Transverse colon (tissue), 4 donors: ENCODE data around the gene EYA4. TPM values are rescaled to one million over a fixed set of nuclear protein-coding genes. Genes with fewer than 3 reads are reported as not detected.

Source experiments
- DNase-seq: peaks from one replicate; pipeline ENCODE4 v3.0.0-alpha.2; 2019
- H3K27ac ChIP-seq, 4 donors: fragments of 200-600 bp; sonication (generic); 2 replicates each; pipeline ENCODE4 v1.5.1; 2016 to 2018; ENCODE audit warnings: inconsistent platforms in 4 of 4
- H3K27me3 ChIP-seq: fragments of 200-600 bp; sonication (generic); 2 replicates; pipeline ENCODE4 v1.5.1; 2017; ENCODE audit warnings: inconsistent platforms
- H3K36me3 ChIP-seq, 4 donors: fragments of 200-600 bp; sonication (generic); 2 replicates each; pipeline ENCODE4 v1.5.1; 2017 to 2019; ENCODE audit warnings: inconsistent platforms in 4 of 4
- H3K4me1 ChIP-seq, 4 donors: fragments of 200-600 bp; sonication (generic); 2 replicates each; pipeline ENCODE4 v1.5.1; 2017 to 2020; ENCODE audit warnings: inconsistent platforms in 4 of 4
- H3K4me3 ChIP-seq, 4 donors: fragments of 200-600 bp; sonication (generic); 1 replicate in 1 of 4; 2 replicates in 3 of 4; pipeline versions ENCODE4 v1.5.1 to v1.6.1; 2017 to 2019; ENCODE audit warnings: inconsistent platforms in 4 of 4
- H3K9me3 ChIP-seq, 2 donors: fragments of 200-600 bp; sonication (generic); 2 replicates each; pipeline ENCODE4 v1.5.1; 2017 to 2019; ENCODE audit warnings: inconsistent platforms in 2 of 2
- EP300 ChIP-seq: sonication (generic); formaldehyde crosslinking; IDR thresholded peaks from one replicate; pipeline ENCODE4 v1.6.1; 2017; ENCODE audit warnings: antibody characterized with exemption, low read depth
- POLR2A ChIP-seq: fragments of 450-650 bp; IDR thresholded peaks from one replicate; pipeline ENCODE4 v1.6.1; 2016; ENCODE audit warnings: antibody characterized with exemption, mild to moderate bottlenecking, moderate library complexity
- POLR2AphosphoS5 ChIP-seq, 3 donors: sonication (generic); formaldehyde crosslinking; IDR thresholded peaks; one replicate each; pipeline ENCODE4 v1.6.1; 2016; ENCODE audit warnings: antibody characterized with exemption in 3 of 3
- WGBS, 2 donors: methylation state at CpG; one replicate each; pipeline ENCODE4 v1.1.5; 2018; ENCODE audit warnings: low coverage in 1 of 2; 5-methylcytosine and 5-hydroxymethylcytosine counted together
- in situ Hi-C, 4 donors: fragments of 200-750 bp; cut with MboI; loops; one replicate each; pipeline versions ENCODE4 v1.15.0 to v1.15.1; 2017; ENCODE audit warnings: low sequenced_read_pairs in 3 of 4, low pct_ligation_motif_present in 1 of 4, low pct_unique_long_range_greater_than_20kb in 1 of 4
- intact Hi-C: fragments of 100-400 bp; cut with DNase I; formaldehyde crosslinking; loops from one replicate; pipeline ENCODE4 v1.15.1; 2023; ENCODE audit warnings: low total_unique reads
- total RNA-seq, 4 donors: library from RNA; depleted of rRNA; stranded (reverse); fragments of >200 nt; gene quantifications; one replicate each; pipeline ENCODE4 v1.1.0, GENCODE V29; 2016
- TF ChIP-seq, protein P1 (sequence below), 5 experiments: fragments of 200-600 bp in 3 of 5; fragments of 450-650 bp in 2 of 5; sonication (generic) in 3 of 5; IDR thresholded peaks; 1 replicate in 2 of 5; 2 replicates in 3 of 5; pipeline ENCODE4 v1.5.1; 2016 to 2017; ENCODE audit warnings: antibody characterized with exemption in 5 of 5, inconsistent platforms in 3 of 5, mild to moderate bottlenecking in 2 of 5, moderate library complexity in 1 of 5

EYA4 gene
- total RNA-seq, 4 donors from 2014 or later, result 0.27 to 0.64 TPM; not detected in 2

- Histone ChIP-seq H3K27me3 (no peaks in the 10 kb centered on the region), H3K9me3 (no peaks in the 10 kb centered on the region), H3K27ac (no peak overlapping the region), H3K4me3 (no peak overlapping the region), H3K36me3 (no peaks in the 10 kb centered on the region), H3K4me1 (peaks cover 0 to 13% (median 0%) of the 10 kb centered on the region in 4 donors)
- 75 to 80% methylated on average over 3 of the region's 3 CpGs for WGBS, 2 donors
- TF ChIP-seq, protein P1, sequence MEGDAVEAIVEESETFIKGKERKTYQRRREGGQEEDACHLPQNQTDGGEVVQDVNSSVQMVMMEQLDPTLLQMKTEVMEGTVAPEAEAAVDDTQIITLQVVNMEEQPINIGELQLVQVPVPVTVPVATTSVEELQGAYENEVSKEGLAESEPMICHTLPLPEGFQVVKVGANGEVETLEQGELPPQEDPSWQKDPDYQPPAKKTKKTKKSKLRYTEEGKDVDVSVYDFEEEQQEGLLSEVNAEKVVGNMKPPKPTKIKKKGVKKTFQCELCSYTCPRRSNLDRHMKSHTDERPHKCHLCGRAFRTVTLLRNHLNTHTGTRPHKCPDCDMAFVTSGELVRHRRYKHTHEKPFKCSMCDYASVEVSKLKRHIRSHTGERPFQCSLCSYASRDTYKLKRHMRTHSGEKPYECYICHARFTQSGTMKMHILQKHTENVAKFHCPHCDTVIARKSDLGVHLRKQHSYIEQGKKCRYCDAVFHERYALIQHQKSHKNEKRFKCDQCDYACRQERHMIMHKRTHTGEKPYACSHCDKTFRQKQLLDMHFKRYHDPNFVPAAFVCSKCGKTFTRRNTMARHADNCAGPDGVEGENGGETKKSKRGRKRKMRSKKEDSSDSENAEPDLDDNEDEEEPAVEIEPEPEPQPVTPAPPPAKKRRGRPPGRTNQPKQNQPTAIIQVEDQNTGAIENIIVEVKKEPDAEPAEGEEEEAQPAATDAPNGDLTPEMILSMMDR (IDR thresholded peaks at IDR 0.05), result no peak
- TF ChIP-seq EP300 (no peak), POLR2A (no peak), POLR2AphosphoS5 (IDR thresholded peaks at IDR 0.05) (no peak)
- no peak for DNase-seq
- in situ Hi-C loops (no loop called here), intact Hi-C loops (no loop called here)
Observed at GRCh38 chr6:133504761-133505160, 263.6 kb downstream of the EYA4 start.

GRCh38 chr6:133505681-133506080 lies 264.5 kb downstream of the EYA4 start:
- Histone ChIP-seq H3K4me1 (peaks cover 0 to 13% (median 0%) of the 10 kb centered on the region in 4 donors), H3K9me3 (no peaks in the 10 kb centered on the region), H3K27ac (no peak overlapping the region), H3K27me3 (no peaks in the 10 kb centered on the region), H3K36me3 (no peaks in the 10 kb centered on the region), H3K4me3 (no peak overlapping the region)
- intact Hi-C loops (no loop called here), in situ Hi-C loops (no loop called here)
- TF ChIP-seq POLR2A, result no peak
- WGBS, 2 donors, result 72 to 77% methylated on average over 3 of the region's 3 CpGs
- no peak for DNase-seq

DNA sequence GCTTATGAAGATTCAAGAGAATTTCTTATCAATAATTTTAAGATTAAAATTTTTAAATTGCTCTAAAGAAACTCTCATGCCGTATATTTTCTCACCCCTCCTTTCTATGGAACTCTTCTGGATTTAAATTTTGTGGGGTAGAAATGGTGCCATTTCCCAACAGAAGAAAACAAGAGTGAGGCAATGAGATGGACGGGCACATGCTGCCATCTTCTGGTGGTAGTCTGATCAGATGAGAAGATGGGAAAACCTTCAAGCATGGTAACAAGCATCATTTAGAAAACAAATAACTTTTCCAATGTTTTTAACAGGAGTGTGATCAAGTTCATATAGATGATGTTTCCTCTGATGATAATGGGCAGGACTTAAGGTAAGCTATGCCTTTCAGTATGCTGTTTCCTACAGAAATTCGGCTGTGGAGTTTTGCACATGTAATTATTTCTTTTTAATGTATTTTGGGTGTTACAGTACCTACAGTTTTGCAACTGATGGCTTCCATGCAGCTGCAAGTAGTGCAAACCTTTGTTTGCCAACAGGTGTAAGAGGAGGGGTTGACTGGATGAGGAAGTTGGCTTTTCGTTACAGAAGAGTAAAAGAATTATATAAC lies 271.4 kb downstream of the EYA4 start:
- Histone ChIP-seq H3K27me3 (no peaks in the 10 kb centered on the region), H3K4me3 (no peak overlapping the region), H3K9me3 (no peaks in the 10 kb centered on the region), H3K36me3 (no peaks in the 10 kb centered on the region), H3K27ac (no peak overlapping the region), H3K4me1 (no peaks in the 10 kb centered on the region)
- in situ Hi-C loops (no loop called here), intact Hi-C loops (no loop called here)
- peak; percentile 30 for DNase-seq
- TF ChIP-seq EP300, result no peak
- TF ChIP-seq, protein P1 (IDR thresholded peaks at IDR 0.05), result peak; percentile 32 to 40 (median 37)
- WGBS, 2 donors, result 23 to 26% methylated on average over 3 to 4 of the region's 4 CpGs

GRCh38 chr6:133523816-133524215 lies 282.7 kb downstream of the EYA4 start:
- intact Hi-C loops, result no loop called here
- Histone ChIP-seq H3K4me1 (no peaks in the 10 kb centered on the region), H3K9me3 (no peaks in the 10 kb centered on the region), H3K27me3 (no peaks in the 10 kb centered on the region), H3K27ac (no peak overlapping the region), H3K36me3 (no peaks in the 10 kb centered on the region), H3K4me3 (no peak overlapping the region)
- WGBS, 2 donors, result 88 to 92% methylated on average over 1 of the region's 1 CpG
- DNase-seq, result no peak
- in situ Hi-C loops, result no loop called here
- TF ChIP-seq POLR2AphosphoS5 (IDR thresholded peaks at IDR 0.05) (no peak), EP300 (no peak), POLR2A (no peak)
- TF ChIP-seq, protein P1 (IDR thresholded peaks at IDR 0.05), result no peak

- no peak for DNase-seq
- Histone ChIP-seq H3K27ac (no peak overlapping the region), H3K4me1 (no peaks in the 10 kb centered on the region), H3K4me3 (no peak overlapping the region), H3K27me3 (no peaks in the 10 kb centered on the region), H3K36me3 (no peaks in the 10 kb centered on the region), H3K9me3 (no peaks in the 10 kb centered on the region)
- TF ChIP-seq POLR2AphosphoS5 (IDR thresholded peaks at IDR 0.05), result no peak
- no peak for TF ChIP-seq EP300
- TF ChIP-seq POLR2A, result no peak
- TF ChIP-seq, protein P1 (IDR thresholded peaks at IDR 0.05), result no peak
- in situ Hi-C loops, result no loop called here
- intact Hi-C loops, result no loop called here
- WGBS, 2 donors, result 77 to 82% methylated on average over 3 to 5 of the region's 5 CpGs
Observed at GRCh38 chr6:133526436-133526835, 285.3 kb downstream of the EYA4 start.
